ENCODE measurements around the gene TMED3.

GRCh38 chr15:79314186-79314585 lies 3.3 kb downstream of the TMED3 start:
- TF ChIP-seq CTCF (conservative IDR thresholded peaks at IDR 0.05; ENCODE audit: low read depth, low read length) (no peak), EZH2 (IDR thresholded peaks at IDR 0.05; ENCODE audit: low read length, unreplicated experiment) (no peak), EZH2phosphoT487 (IDR thresholded peaks at IDR 0.05; ENCODE audit: borderline replicate concordance, low read length) (no peak)
